ENCODE results near the gene RFXAP. TPM values are rescaled to one million over a fixed set of nuclear protein-coding genes. Genes with fewer than 3 reads are reported as not detected.

The RFXAP gene
- total RNA-seq, 1 experiment from 2014 or later, result 9.2 TPM

DNA sequence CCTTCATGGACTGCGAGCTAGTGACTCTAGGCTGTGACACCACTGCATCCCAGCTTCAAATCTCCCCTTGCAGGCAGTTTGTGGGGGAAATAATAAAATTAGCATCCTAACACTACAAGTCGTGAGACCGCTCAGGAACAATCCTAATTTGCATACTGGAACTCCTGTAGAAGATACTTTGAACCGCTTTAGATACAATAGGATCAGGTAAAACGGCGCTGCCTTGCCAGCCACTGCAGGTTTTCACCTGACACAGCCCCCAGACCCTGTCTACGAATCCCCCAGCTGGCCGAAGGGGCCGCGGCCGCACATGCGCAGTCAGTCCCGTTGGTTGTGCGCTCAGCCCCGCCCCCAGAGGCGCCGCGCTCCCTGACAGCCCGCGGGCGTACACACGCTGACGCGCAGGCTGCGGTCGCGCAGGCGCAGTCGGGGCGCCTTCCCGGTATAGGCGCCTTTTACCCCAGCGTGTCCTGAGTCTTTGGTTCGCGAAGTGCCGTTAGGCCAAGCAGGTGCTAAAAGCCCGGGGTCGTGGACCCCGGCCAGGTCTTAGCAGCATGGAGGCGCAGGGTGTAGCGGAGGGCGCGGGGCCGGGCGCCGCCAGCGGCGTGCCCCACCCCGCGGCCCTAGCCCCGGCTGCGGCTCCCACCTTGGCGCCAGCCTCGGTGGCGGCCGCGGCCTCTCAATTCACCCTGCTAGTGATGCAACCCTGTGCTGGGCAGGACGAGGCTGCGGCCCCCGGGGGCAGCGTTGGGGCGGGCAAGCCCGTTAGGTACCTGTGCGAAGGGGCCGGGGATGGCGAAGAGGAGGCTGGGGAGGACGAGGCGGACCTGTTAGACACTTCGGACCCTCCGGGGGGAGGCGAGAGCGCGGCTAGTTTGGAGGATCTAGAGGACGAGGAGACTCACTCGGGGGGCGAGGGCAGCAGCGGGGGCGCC is at the start of gene RFXAP (continued):
- TF ChIP-seq E2F1 (CRISPR knock-in tag; IDR thresholded peaks at IDR 0.05) (no peak), ATF1 (CRISPR knock-in tag; IDR thresholded peaks at IDR 0.05) (no peak), FOXK1 (CRISPR knock-in tag; IDR thresholded peaks at IDR 0.05) (peak; percentile 86), TCF7 (CRISPR knock-in tag; IDR thresholded peaks at IDR 0.05; ENCODE audit: low read depth) (no peak; the same call in 1 of the 2 replicates), HMGA2 (CRISPR knock-in tag; IDR thresholded peaks at IDR 0.05) (no peak), SOX15 (CRISPR knock-in tag; IDR thresholded peaks at IDR 0.05) (no peak), ZSCAN18 (CRISPR knock-in tag; IDR thresholded peaks at IDR 0.05) (no peak), TP53 (CRISPR knock-in tag; IDR thresholded peaks at IDR 0.05) (0 out of 2 replicates have a peak, but pooled peaks have one; percentile 83), MLX (CRISPR knock-in tag; IDR thresholded peaks at IDR 0.05) (no peak)
- TF ChIP-seq, protein P1, sequence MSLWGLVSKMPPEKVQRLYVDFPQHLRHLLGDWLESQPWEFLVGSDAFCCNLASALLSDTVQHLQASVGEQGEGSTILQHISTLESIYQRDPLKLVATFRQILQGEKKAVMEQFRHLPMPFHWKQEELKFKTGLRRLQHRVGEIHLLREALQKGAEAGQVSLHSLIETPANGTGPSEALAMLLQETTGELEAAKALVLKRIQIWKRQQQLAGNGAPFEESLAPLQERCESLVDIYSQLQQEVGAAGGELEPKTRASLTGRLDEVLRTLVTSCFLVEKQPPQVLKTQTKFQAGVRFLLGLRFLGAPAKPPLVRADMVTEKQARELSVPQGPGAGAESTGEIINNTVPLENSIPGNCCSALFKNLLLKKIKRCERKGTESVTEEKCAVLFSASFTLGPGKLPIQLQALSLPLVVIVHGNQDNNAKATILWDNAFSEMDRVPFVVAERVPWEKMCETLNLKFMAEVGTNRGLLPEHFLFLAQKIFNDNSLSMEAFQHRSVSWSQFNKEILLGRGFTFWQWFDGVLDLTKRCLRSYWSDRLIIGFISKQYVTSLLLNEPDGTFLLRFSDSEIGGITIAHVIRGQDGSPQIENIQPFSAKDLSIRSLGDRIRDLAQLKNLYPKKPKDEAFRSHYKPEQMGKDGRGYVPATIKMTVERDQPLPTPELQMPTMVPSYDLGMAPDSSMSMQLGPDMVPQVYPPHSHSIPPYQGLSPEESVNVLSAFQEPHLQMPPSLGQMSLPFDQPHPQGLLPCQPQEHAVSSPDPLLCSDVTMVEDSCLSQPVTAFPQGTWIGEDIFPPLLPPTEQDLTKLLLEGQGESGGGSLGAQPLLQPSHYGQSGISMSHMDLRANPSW (CRISPR knock-in tag; conservative IDR thresholded peaks at IDR 0.05; ENCODE audit: low read depth), result no peak
- TF ChIP-seq, protein P2, sequence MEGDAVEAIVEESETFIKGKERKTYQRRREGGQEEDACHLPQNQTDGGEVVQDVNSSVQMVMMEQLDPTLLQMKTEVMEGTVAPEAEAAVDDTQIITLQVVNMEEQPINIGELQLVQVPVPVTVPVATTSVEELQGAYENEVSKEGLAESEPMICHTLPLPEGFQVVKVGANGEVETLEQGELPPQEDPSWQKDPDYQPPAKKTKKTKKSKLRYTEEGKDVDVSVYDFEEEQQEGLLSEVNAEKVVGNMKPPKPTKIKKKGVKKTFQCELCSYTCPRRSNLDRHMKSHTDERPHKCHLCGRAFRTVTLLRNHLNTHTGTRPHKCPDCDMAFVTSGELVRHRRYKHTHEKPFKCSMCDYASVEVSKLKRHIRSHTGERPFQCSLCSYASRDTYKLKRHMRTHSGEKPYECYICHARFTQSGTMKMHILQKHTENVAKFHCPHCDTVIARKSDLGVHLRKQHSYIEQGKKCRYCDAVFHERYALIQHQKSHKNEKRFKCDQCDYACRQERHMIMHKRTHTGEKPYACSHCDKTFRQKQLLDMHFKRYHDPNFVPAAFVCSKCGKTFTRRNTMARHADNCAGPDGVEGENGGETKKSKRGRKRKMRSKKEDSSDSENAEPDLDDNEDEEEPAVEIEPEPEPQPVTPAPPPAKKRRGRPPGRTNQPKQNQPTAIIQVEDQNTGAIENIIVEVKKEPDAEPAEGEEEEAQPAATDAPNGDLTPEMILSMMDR (IDR thresholded peaks at IDR 0.05), result no peak
- TF ChIP-seq, protein P3, sequence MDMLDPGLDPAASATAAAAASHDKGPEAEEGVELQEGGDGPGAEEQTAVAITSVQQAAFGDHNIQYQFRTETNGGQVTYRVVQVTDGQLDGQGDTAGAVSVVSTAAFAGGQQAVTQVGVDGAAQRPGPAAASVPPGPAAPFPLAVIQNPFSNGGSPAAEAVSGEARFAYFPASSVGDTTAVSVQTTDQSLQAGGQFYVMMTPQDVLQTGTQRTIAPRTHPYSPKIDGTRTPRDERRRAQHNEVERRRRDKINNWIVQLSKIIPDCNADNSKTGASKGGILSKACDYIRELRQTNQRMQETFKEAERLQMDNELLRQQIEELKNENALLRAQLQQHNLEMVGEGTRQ (CRISPR knock-in tag; IDR thresholded peaks at IDR 0.05), result no peak

DNA sequence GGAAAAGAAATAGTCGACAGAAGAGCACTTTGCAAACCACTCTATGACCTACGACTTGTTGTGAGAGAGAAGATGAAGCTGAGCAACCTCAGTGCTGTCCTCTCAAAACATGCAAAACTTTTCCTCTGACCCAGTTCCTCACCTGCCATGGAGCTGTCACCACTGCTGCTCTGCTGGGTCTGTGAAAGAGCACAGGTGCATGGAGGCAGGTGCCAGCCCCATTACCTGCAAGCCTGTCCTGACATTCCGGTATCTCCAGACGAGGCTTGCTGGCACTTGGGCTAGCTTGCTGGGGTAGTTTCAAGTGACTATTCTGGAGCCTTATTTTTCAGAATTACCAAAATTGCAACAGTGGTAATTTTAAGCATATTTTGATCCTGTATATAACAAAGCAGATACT is 49.5 kb upstream of the RFXAP start:
- Mint-ChIP-seq H3K27me3 (ENCODE audit: low read depth) (peaks cover 2% of the 10 kb centered on the region; the same call in 1 of the 2 replicates), H3K27ac (no peak overlapping the region), H3K36me3 (peaks cover 18% of the 10 kb centered on the region), H3K9me3 (peaks cover 18% of the 10 kb centered on the region), H3K4me1 (peaks cover 16% of the 10 kb centered on the region), H3K4me3 (no peak overlapping the region)
- TF ChIP-seq ATF1 (CRISPR knock-in tag; IDR thresholded peaks at IDR 0.05), result no peak
- TF ChIP-seq MYBL2 (CRISPR knock-in tag; IDR thresholded peaks at IDR 0.05), result no peak
- no peak for TF ChIP-seq ZNF416 (CRISPR knock-in tag; IDR thresholded peaks at IDR 0.05)
- TF ChIP-seq TEAD1 (CRISPR knock-in tag; IDR thresholded peaks at IDR 0.05), result no peak
- no peak for TF ChIP-seq ZNF219 (CRISPR knock-in tag; IDR thresholded peaks at IDR 0.05; ENCODE audit: borderline replicate concordance)
- TF ChIP-seq IRF2 (CRISPR knock-in tag; IDR thresholded peaks at IDR 0.05; ENCODE audit: borderline replicate concordance, low read depth), result no peak
- no peak for TF ChIP-seq ZNF232 (CRISPR knock-in tag; IDR thresholded peaks at IDR 0.05)
- TF ChIP-seq ZNF671 (CRISPR knock-in tag; IDR thresholded peaks at IDR 0.05), result no peak
- TF ChIP-seq RELA (CRISPR knock-in tag; IDR thresholded peaks at IDR 0.05; ENCODE audit: borderline replicate concordance), result no peak
- TF ChIP-seq TP53 (CRISPR knock-in tag; IDR thresholded peaks at IDR 0.05), result no peak
- no peak for TF ChIP-seq HMGA2 (CRISPR knock-in tag; IDR thresholded peaks at IDR 0.05)
- no peak for TF ChIP-seq ZSCAN18 (CRISPR knock-in tag; IDR thresholded peaks at IDR 0.05)
- TF ChIP-seq SMAD3 (CRISPR knock-in tag; IDR thresholded peaks at IDR 0.05; ENCODE audit: borderline replicate concordance), result no peak
- POLR2A ChIA-PET, result no interaction called here
- CTCF ChIA-PET, result no interaction called here
- no peak for ATAC-seq
- no peak for DNase-seq (ENCODE audit: low spot score)
